Measurements from ENCODE around the gene EPS15. TPM values are rescaled to one million over a fixed set of nuclear protein-coding genes. Genes with fewer than 3 reads are reported as not detected.

Gene EPS15
- total and polyA plus RNA-seq, 2 experiments from 2014 or later = 31.0 to 76.5 TPM

- TF ChIP-seq, protein P1, sequence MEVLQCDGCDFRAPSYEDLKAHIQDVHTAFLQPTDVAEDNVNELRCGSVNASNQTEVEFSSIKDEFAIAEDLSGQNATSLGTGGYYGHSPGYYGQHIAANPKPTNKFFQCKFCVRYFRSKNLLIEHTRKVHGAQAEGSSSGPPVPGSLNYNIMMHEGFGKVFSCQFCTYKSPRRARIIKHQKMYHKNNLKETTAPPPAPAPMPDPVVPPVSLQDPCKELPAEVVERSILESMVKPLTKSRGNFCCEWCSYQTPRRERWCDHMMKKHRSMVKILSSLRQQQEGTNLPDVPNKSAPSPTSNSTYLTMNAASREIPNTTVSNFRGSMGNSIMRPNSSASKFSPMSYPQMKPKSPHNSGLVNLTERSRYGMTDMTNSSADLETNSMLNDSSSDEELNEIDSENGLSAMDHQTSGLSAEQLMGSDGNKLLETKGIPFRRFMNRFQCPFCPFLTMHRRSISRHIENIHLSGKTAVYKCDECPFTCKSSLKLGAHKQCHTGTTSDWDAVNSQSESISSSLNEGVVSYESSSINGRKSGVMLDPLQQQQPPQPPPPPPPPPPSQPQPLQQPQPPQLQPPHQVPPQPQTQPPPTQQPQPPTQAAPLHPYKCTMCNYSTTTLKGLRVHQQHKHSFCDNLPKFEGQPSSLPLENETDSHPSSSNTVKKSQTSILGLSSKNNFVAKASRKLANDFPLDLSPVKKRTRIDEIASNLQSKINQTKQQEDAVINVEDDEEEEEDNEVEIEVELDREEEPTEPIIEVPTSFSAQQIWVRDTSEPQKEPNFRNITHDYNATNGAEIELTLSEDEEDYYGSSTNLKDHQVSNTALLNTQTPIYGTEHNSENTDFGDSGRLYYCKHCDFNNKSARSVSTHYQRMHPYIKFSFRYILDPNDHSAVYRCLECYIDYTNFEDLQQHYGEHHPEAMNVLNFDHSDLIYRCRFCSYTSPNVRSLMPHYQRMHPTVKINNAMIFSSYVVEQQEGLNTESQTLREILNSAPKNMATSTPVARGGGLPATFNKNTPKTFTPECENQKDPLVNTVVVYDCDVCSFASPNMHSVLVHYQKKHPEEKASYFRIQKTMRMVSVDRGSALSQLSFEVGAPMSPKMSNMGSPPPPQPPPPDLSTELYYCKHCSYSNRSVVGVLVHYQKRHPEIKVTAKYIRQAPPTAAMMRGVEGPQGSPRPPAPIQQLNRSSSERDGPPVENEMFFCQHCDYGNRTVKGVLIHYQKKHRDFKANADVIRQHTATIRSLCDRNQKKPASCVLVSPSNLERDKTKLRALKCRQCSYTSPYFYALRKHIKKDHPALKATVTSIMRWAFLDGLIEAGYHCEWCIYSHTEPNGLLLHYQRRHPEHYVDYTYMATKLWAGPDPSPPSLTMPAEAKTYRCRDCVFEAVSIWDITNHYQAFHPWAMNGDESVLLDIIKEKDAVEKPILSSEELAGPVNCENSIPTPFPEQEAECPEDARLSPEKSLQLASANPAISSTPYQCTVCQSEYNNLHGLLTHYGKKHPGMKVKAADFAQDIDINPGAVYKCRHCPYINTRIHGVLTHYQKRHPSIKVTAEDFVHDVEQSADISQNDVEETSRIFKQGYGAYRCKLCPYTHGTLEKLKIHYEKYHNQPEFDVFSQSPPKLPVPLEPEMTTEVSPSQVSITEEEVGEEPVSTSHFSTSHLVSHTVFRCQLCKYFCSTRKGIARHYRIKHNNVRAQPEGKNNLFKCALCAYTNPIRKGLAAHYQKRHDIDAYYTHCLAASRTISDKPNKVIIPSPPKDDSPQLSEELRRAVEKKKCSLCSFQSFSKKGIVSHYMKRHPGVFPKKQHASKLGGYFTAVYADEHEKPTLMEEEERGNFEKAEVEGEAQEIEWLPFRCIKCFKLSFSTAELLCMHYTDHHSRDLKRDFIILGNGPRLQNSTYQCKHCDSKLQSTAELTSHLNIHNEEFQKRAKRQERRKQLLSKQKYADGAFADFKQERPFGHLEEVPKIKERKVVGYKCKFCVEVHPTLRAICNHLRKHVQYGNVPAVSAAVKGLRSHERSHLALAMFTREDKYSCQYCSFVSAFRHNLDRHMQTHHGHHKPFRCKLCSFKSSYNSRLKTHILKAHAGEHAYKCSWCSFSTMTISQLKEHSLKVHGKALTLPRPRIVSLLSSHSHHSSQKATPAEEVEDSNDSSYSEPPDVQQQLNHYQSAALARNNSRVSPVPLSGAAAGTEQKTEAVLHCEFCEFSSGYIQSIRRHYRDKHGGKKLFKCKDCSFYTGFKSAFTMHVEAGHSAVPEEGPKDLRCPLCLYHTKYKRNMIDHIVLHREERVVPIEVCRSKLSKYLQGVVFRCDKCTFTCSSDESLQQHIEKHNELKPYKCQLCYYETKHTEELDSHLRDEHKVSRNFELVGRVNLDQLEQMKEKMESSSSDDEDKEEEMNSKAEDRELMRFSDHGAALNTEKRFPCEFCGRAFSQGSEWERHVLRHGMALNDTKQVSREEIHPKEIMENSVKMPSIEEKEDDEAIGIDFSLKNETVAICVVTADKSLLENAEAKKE (CRISPR knock-in tag; IDR thresholded peaks at IDR 0.05) = no peak
- TF ChIP-seq, protein P2, sequence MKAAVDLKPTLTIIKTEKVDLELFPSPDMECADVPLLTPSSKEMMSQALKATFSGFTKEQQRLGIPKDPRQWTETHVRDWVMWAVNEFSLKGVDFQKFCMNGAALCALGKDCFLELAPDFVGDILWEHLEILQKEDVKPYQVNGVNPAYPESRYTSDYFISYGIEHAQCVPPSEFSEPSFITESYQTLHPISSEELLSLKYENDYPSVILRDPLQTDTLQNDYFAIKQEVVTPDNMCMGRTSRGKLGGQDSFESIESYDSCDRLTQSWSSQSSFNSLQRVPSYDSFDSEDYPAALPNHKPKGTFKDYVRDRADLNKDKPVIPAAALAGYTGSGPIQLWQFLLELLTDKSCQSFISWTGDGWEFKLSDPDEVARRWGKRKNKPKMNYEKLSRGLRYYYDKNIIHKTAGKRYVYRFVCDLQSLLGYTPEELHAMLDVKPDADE (IDR thresholded peaks at IDR 0.05) = no peak
Observed at GRCh38 chr1:51425273-51425672, 93.8 kb downstream of the EPS15 start (continued).

DNA sequence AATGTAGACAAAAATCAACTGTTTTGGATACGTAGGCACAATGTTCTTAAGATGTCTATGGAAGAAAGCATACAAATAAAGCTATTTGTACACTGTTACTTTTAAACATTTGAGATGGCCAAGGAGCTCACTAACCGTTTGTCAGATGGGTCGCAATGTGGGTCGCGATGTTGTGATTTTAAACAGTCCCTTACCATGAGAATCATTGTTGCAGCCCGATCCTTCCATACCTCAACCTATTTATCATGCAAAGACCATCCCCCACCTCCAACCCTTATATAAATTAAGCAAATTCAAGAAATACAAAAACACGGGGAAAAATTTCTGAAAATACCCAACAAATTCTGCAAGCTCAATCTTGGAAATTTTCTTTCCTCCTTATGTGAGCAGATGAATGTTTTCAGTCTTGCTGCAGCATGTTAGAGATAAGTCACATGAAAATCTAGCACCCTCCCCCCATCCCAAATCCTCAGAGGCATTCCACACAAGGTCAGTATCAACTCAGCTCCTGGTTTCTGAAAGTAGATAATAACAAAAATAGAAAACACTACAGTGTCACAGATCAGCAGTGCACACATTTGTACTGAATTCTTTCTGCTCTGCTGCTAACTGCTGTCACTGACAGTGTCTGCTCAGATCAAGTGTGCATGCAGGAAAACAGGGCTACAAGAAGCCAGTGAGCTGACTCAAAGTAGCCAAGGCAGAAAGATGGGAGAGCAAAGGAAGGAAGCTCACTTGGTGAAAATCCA, 95.8 kb downstream of the EPS15 start:
- Mint-ChIP-seq H3K9me3 (no peaks in the 10 kb centered on the region), H3K4me1 (peaks cover 27% of the 10 kb centered on the region), H3K27me3 (ENCODE audit: insufficient read depth, low read depth, poor library complexity) (peaks cover 4% of the 10 kb centered on the region), H3K36me3 (ENCODE audit: low read depth) (peaks cover 4% of the 10 kb centered on the region; the same call in 2 of the 3 replicates), H3K27ac (peak overlapping the region; percentile 97), H3K4me3 (peak overlapping the region; percentile 56)
- ATAC-seq (peak; percentile 76), DNase-seq (ENCODE audit: low spot score) (peak; percentile 78)
- peak overlapping the region; percentile 46 for H3K4me2 ChIP-seq
- H3K4me1 ChIP-seq (ENCODE audit: insufficient read depth) = peaks cover 9% of the 10 kb centered on the region; the same call in 1 of the 2 replicates
- H3K27ac ChIP-seq (ENCODE audit: low read depth) = peak overlapping the region; percentile 82
- 0 out of 2 replicates have a peak, but pooled peaks have one; percentile 20 for TF ChIP-seq POLR2AphosphoS5 (IDR thresholded peaks at IDR 0.05; ENCODE audit: low read depth)
- TF ChIP-seq STAT1 (IDR thresholded peaks at IDR 0.05; ENCODE audit: unreplicated experiment) = no peak
- peaks cover 35% of the 10 kb centered on the region for H3K79me2 ChIP-seq (replicated peaks; ENCODE audit: insufficient read depth)
- no peaks in the 10 kb centered on the region for H4K20me1 ChIP-seq (replicated peaks; ENCODE audit: insufficient read depth)
- H3K9me2 ChIP-seq (ENCODE audit: insufficient read depth) = no peaks in the 10 kb centered on the region
- no peak overlapping the region for H2AFZ ChIP-seq
- no peaks in the 10 kb centered on the region for H3F3A ChIP-seq (replicated peaks; ENCODE audit: low read depth)
- H3K4me3 ChIP-seq = peak overlapping the region; percentile 36
- no peaks in the 10 kb centered on the region for H3K27me3 ChIP-seq (ENCODE audit: insufficient read depth)
- H3K36me3 ChIP-seq (ENCODE audit: insufficient read depth) = no peaks in the 10 kb centered on the region
